ENCODE data around the gene SPDYC.

SPDYC gene

GRCh38 chr11:65150509-65151299 lies 19.3 kb upstream of the SPDYC start:
- no peak overlapping the region for H3K9ac ChIP-seq (ENCODE audit: low read depth, low read length)
- no peaks in the 10 kb centered on the region for H3K9me3 ChIP-seq (ENCODE audit: control insufficient read depth, insufficient read depth, low read length)
- peaks cover 7% of the 10 kb centered on the region; the same call in 1 of the 2 replicates for H3K4me1 ChIP-seq (ENCODE audit: insufficient read depth, low read length)
- H3K36me3 ChIP-seq (ENCODE audit: insufficient read depth, low read length), result no peaks in the 10 kb centered on the region

GRCh38 chr11:65151331-65151899 lies 18.6 kb upstream of the SPDYC start:
- H3K36me3 ChIP-seq (ENCODE audit: insufficient read depth, low read length), result no peaks in the 10 kb centered on the region
- H3K9ac ChIP-seq (ENCODE audit: low read depth, low read length), result no peak overlapping the region
- H3K4me1 ChIP-seq (ENCODE audit: insufficient read depth, low read length), result peaks cover 7% of the 10 kb centered on the region; the same call in 1 of the 2 replicates
- H3K9me3 ChIP-seq (ENCODE audit: control insufficient read depth, insufficient read depth, low read length), result no peaks in the 10 kb centered on the region

GRCh38 chr11:65152122-65152521 lies 17.9 kb upstream of the SPDYC start:
- H3K9ac ChIP-seq (ENCODE audit: low read depth, low read length), result no peak overlapping the region
- H3K36me3 ChIP-seq (ENCODE audit: insufficient read depth, low read length), result no peaks in the 10 kb centered on the region
- peaks cover 7% of the 10 kb centered on the region; the same call in 1 of the 2 replicates for H3K4me1 ChIP-seq (ENCODE audit: insufficient read depth, low read length)
- no peaks in the 10 kb centered on the region for H3K9me3 ChIP-seq (ENCODE audit: control insufficient read depth, insufficient read depth, low read length)

- H3K9me3 ChIP-seq (ENCODE audit: control insufficient read depth, insufficient read depth, low read length), result no peaks in the 10 kb centered on the region
- no peaks in the 10 kb centered on the region for H3K4me1 ChIP-seq (ENCODE audit: insufficient read depth, low read length)
- no peaks in the 10 kb centered on the region for H3K36me3 ChIP-seq (ENCODE audit: insufficient read depth, low read length)
- H3K9ac ChIP-seq (ENCODE audit: low read depth, low read length), result no peak overlapping the region
These were observed 13.8 kb upstream of the SPDYC start for GRCh38 chr11:65156256-65156655.

GRCh38 chr11:65156926-65157325 lies 13.1 kb upstream of the SPDYC start:
- H3K9ac ChIP-seq (ENCODE audit: low read depth, low read length), result no peak overlapping the region
- H3K9me3 ChIP-seq (ENCODE audit: control insufficient read depth, insufficient read depth, low read length), result no peaks in the 10 kb centered on the region
- no peaks in the 10 kb centered on the region for H3K36me3 ChIP-seq (ENCODE audit: insufficient read depth, low read length)
- H3K4me1 ChIP-seq (ENCODE audit: insufficient read depth, low read length), result no peaks in the 10 kb centered on the region

GRCh38 chr11:65157336-65157735 lies 12.7 kb upstream of the SPDYC start:
- H3K9me3 ChIP-seq (ENCODE audit: control insufficient read depth, insufficient read depth, low read length), result no peaks in the 10 kb centered on the region
- H3K9ac ChIP-seq (ENCODE audit: low read depth, low read length), result no peak overlapping the region
- H3K4me1 ChIP-seq (ENCODE audit: insufficient read depth, low read length), result no peaks in the 10 kb centered on the region
- no peaks in the 10 kb centered on the region for H3K36me3 ChIP-seq (ENCODE audit: insufficient read depth, low read length)

- Histone ChIP-seq H3K9me3 (ENCODE audit: control insufficient read depth, insufficient read depth, low read length) (no peaks in the 10 kb centered on the region), H3K36me3 (ENCODE audit: insufficient read depth, low read length) (no peaks in the 10 kb centered on the region), H3K4me1 (ENCODE audit: insufficient read depth, low read length) (no peaks in the 10 kb centered on the region), H3K9ac (ENCODE audit: low read depth, low read length) (no peak overlapping the region)
These were observed 11.0 kb upstream of the SPDYC start for GRCh38 chr11:65159012-65159411.

- no peak overlapping the region for H3K9ac ChIP-seq (ENCODE audit: low read depth, low read length)
- no peaks in the 10 kb centered on the region for H3K36me3 ChIP-seq (ENCODE audit: insufficient read depth, low read length)
- H3K9me3 ChIP-seq (ENCODE audit: control insufficient read depth, insufficient read depth, low read length), result no peaks in the 10 kb centered on the region
- no peaks in the 10 kb centered on the region for H3K4me1 ChIP-seq (ENCODE audit: insufficient read depth, low read length)
These were observed 9.4 kb upstream of the SPDYC start for GRCh38 chr11:65160643-65161042.

- no peaks in the 10 kb centered on the region for H3K36me3 ChIP-seq (ENCODE audit: insufficient read depth, low read length)
- no peaks in the 10 kb centered on the region for H3K9me3 ChIP-seq (ENCODE audit: control insufficient read depth, insufficient read depth, low read length)
- H3K4me1 ChIP-seq (ENCODE audit: insufficient read depth, low read length), result no peaks in the 10 kb centered on the region
- H3K9ac ChIP-seq (ENCODE audit: low read depth, low read length), result no peak overlapping the region
These were observed 6.3 kb upstream of the SPDYC start for GRCh38 chr11:65163684-65164083.

GRCh38 chr11:65165410-65166317 lies 4.4 kb upstream of the SPDYC start:
- Histone ChIP-seq H3K9ac (ENCODE audit: low read depth, low read length) (no peak overlapping the region), H3K9me3 (ENCODE audit: control insufficient read depth, insufficient read depth, low read length) (no peaks in the 10 kb centered on the region), H3K36me3 (ENCODE audit: insufficient read depth, low read length) (no peaks in the 10 kb centered on the region), H3K4me1 (ENCODE audit: insufficient read depth, low read length) (peaks cover 14% of the 10 kb centered on the region)

- H3K36me3 ChIP-seq (ENCODE audit: insufficient read depth, low read length), result no peaks in the 10 kb centered on the region
- H3K4me1 ChIP-seq (ENCODE audit: insufficient read depth, low read length), result peaks cover 14% of the 10 kb centered on the region
- H3K9ac ChIP-seq (ENCODE audit: low read depth, low read length), result no peak overlapping the region
- H3K9me3 ChIP-seq (ENCODE audit: control insufficient read depth, insufficient read depth, low read length), result no peaks in the 10 kb centered on the region
These were observed 3.1 kb upstream of the SPDYC start for GRCh38 chr11:65166893-65167292.

- H3K9me3 ChIP-seq (ENCODE audit: control insufficient read depth, insufficient read depth, low read length), result no peaks in the 10 kb centered on the region
- no peak overlapping the region for H3K9ac ChIP-seq (ENCODE audit: low read depth, low read length)
- no peaks in the 10 kb centered on the region for H3K36me3 ChIP-seq (ENCODE audit: insufficient read depth, low read length)
- H3K4me1 ChIP-seq (ENCODE audit: insufficient read depth, low read length), result peaks cover 14% of the 10 kb centered on the region
These were observed 2.4 kb upstream of the SPDYC start for GRCh38 chr11:65167656-65168055.

GRCh38 chr11:65169164-65169641 lies 830 bp upstream of the SPDYC start:
- Histone ChIP-seq H3K36me3 (ENCODE audit: insufficient read depth, low read length) (no peaks in the 10 kb centered on the region), H3K4me1 (ENCODE audit: insufficient read depth, low read length) (peaks cover 14% of the 10 kb centered on the region), H3K9me3 (ENCODE audit: control insufficient read depth, insufficient read depth, low read length) (no peaks in the 10 kb centered on the region), H3K9ac (ENCODE audit: low read depth, low read length) (no peak overlapping the region)

GRCh38 chr11:65172600-65172999 lies 2.6 kb downstream of the SPDYC start:
- peaks cover 14% of the 10 kb centered on the region for H3K4me1 ChIP-seq (ENCODE audit: insufficient read depth, low read length)
- no peaks in the 10 kb centered on the region for H3K36me3 ChIP-seq (ENCODE audit: insufficient read depth, low read length)
- H3K9me3 ChIP-seq (ENCODE audit: control insufficient read depth, insufficient read depth, low read length), result no peaks in the 10 kb centered on the region
- H3K9ac ChIP-seq (ENCODE audit: low read depth, low read length), result no peak overlapping the region

All from ES-I3 (cell line).